ENCODE data around the gene KANSL1. TPM values are rescaled to one million over a fixed set of nuclear protein-coding genes. Genes with fewer than 3 reads are reported as not detected.

KANSL1 gene
- total RNA-seq, 1 donor from 2014 or later = 191 TPM

GRCh38 chr17:46074540-46074939 lies 118.7 kb downstream of the KANSL1 start:
- no peak overlapping the region for H3K27ac Mint-ChIP-seq (ENCODE audit: unreplicated experiment)
- no peak overlapping the region for H3K4me3 Mint-ChIP-seq (ENCODE audit: unreplicated experiment)
- no peak for DNase-seq
- peaks cover 14% of the 10 kb centered on the region for H3K4me1 Mint-ChIP-seq (ENCODE audit: low read depth, unreplicated experiment)
- no peak for TF ChIP-seq CTCF (IDR thresholded peaks at IDR 0.05; ENCODE audit: partially characterized antibody, unreplicated experiment)
- peaks cover 2% of the 10 kb centered on the region for H3K27me3 Mint-ChIP-seq (ENCODE audit: unreplicated experiment)
- peaks cover 11% of the 10 kb centered on the region for H3K9me3 Mint-ChIP-seq (ENCODE audit: unreplicated experiment)
- peaks cover 8% of the 10 kb centered on the region for H3K36me3 Mint-ChIP-seq (ENCODE audit: unreplicated experiment)

DNA sequence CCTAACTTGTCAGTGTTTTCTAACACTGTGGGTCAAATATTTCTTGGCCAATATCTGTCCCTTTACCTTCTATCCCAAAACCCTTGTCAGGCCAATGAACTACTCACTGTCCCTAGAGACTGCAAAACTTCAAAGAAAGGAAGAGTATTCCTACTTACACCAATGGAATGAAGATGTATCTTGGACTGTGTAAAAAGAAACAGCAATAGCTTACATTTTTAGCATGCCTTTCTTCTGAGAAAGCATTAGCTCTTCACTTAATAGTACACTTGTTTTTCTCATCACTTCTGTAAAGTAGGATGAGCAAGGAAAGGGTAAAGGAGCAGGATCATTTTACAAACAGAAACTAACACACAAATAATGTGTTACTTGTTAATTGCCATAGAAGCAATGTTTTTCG lies 120.2 kb downstream of the KANSL1 start:
- Mint-ChIP-seq H3K27ac (ENCODE audit: unreplicated experiment) (no peak overlapping the region), H3K27me3 (ENCODE audit: unreplicated experiment) (peaks cover 3% of the 10 kb centered on the region), H3K9me3 (ENCODE audit: unreplicated experiment) (peaks cover 11% of the 10 kb centered on the region), H3K36me3 (ENCODE audit: unreplicated experiment) (peaks cover 8% of the 10 kb centered on the region), H3K4me3 (ENCODE audit: unreplicated experiment) (no peak overlapping the region), H3K4me1 (ENCODE audit: low read depth, unreplicated experiment) (peaks cover 12% of the 10 kb centered on the region)
- DNase-seq = no peak
- no peak for TF ChIP-seq CTCF (IDR thresholded peaks at IDR 0.05; ENCODE audit: partially characterized antibody, unreplicated experiment)

GRCh38 chr17:46071796-46072195 lies 121.4 kb downstream of the KANSL1 start:
- Mint-ChIP-seq H3K9me3 (ENCODE audit: unreplicated experiment) (peaks cover 12% of the 10 kb centered on the region), H3K27me3 (ENCODE audit: unreplicated experiment) (peaks cover 3% of the 10 kb centered on the region), H3K4me3 (ENCODE audit: unreplicated experiment) (no peak overlapping the region), H3K4me1 (ENCODE audit: low read depth, unreplicated experiment) (peaks cover 12% of the 10 kb centered on the region), H3K36me3 (ENCODE audit: unreplicated experiment) (peaks cover 5% of the 10 kb centered on the region), H3K27ac (ENCODE audit: unreplicated experiment) (peak overlapping the region; percentile 4)
- no peak for TF ChIP-seq CTCF (IDR thresholded peaks at IDR 0.05; ENCODE audit: partially characterized antibody, unreplicated experiment)
- DNase-seq = no peak

DNA sequence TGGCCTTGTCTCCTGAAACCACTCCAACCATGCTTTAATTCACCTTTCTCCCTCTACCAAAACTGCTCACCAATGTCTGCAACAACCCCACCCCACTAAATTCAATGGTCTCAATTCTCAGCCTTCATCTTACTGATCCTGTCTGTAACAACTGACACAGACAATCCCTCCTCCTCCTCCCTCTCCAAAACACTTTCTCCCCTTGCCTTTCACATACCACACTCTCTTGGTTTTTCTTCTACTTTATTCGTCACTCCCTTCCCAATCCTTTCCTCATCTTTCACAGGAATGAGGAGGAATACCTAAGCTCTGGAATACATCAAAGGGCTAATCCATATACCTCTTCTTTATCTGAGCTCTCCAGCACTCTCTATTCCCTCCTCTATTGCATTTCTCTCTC lies 128.8 kb downstream of the KANSL1 start:
- Mint-ChIP-seq H3K4me1 (ENCODE audit: low read depth, unreplicated experiment) (peaks cover 2% of the 10 kb centered on the region), H3K27me3 (ENCODE audit: unreplicated experiment) (peaks cover under 1% of the 10 kb centered on the region), H3K36me3 (ENCODE audit: unreplicated experiment) (no peaks in the 10 kb centered on the region), H3K4me3 (ENCODE audit: unreplicated experiment) (no peak overlapping the region), H3K9me3 (ENCODE audit: unreplicated experiment) (peaks cover 4% of the 10 kb centered on the region), H3K27ac (ENCODE audit: unreplicated experiment) (peak overlapping the region; percentile 31)
- TF ChIP-seq CTCF (IDR thresholded peaks at IDR 0.05; ENCODE audit: partially characterized antibody, unreplicated experiment) = no peak
- DNase-seq = no peak

DNA sequence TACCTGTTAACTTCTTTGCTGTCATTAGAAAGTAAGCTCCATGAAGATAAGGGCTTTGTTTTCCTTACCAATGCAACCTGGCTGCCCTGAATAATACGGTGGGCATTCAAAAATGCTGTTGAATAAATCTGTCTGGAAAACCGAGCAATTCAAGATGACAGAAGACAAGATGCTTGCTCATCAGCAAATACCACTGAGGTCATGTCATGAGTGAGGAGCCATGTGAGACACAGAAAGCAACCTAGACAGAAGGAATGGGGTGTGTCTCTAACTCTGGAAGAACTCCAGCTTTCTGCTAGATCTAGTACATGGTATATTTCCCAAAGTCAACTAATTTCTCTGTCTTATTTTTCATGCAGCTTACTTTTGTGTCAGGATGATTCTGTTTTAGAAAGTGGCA lies 130.0 kb downstream of the KANSL1 start:
- Mint-ChIP-seq H3K27ac (ENCODE audit: unreplicated experiment) (no peak overlapping the region), H3K4me3 (ENCODE audit: unreplicated experiment) (no peak overlapping the region), H3K36me3 (ENCODE audit: unreplicated experiment) (no peaks in the 10 kb centered on the region), H3K4me1 (ENCODE audit: low read depth, unreplicated experiment) (peaks cover 2% of the 10 kb centered on the region), H3K9me3 (ENCODE audit: unreplicated experiment) (peaks cover 4% of the 10 kb centered on the region), H3K27me3 (ENCODE audit: unreplicated experiment) (no peaks in the 10 kb centered on the region)
- no peak for DNase-seq
- TF ChIP-seq CTCF (IDR thresholded peaks at IDR 0.05; ENCODE audit: partially characterized antibody, unreplicated experiment) = no peak
